Tibial nerve (tissue), 4 donors: ENCODE results near the gene TPM1.

Source experiments
- CTCF ChIP-seq, 5 experiments: fragments of 200-600 bp in 3 of 5; fragments of 450-650 bp in 2 of 5; sonication (generic) in 3 of 5; IDR thresholded peaks; one replicate each; pipeline ENCODE4 v1.5.1; 2016 to 2019; ENCODE audit warnings: antibody characterized with exemption in 5 of 5, mild to moderate bottlenecking in 3 of 5, moderate library complexity in 2 of 5
- EP300 ChIP-seq, 2 donors: sonication (generic); formaldehyde crosslinking; IDR thresholded peaks; one replicate each; pipeline ENCODE4 v1.6.1; 2017; ENCODE audit warnings: antibody characterized with exemption in 2 of 2, mild to moderate bottlenecking in 1 of 2
- POLR2A ChIP-seq, 2 donors: fragments of 450-650 bp; IDR thresholded peaks; one replicate each; pipeline ENCODE4 v1.6.1; 2017; ENCODE audit warnings: antibody characterized with exemption in 2 of 2, mild to moderate bottlenecking in 2 of 2, moderate library complexity in 2 of 2

GRCh38 chr15:63109498-63109897 is 67.0 kb downstream of the TPM1 start:
- TF ChIP-seq POLR2A (IDR thresholded peaks at IDR 0.05) (no peak), CTCF (IDR thresholded peaks at IDR 0.05) (no peak), EP300 (IDR thresholded peaks at IDR 0.05) (no peak)
